ENCODE measurements around the gene CEND1. TPM values are rescaled to one million over a fixed set of nuclear protein-coding genes. Genes with fewer than 3 reads are reported as not detected.
A peak's percentile ranks its signal among the peaks of the same experiment; 100 is the strongest.

The CEND1 gene
- total and polyA plus RNA-seq, 2 of the 4 experiments (the other 2 are of a cell fraction), result 0.90 to 4.0 TPM

- BruUV-seq (replicated peaks), result no TSS peak
- Histone ChIP-seq H3K27me3 (ENCODE audit: control insufficient read depth, insufficient read depth, low read length) (peaks cover 6% of the 10 kb centered on the region; the same call in 1 of the 2 replicates), H3K9me3 (ENCODE audit: control insufficient read depth, insufficient read depth, low read length) (no peaks in the 10 kb centered on the region), H2BK20ac (ENCODE audit: low read depth, low read length) (no peak overlapping the region), H3K4me3 (ENCODE audit: insufficient read depth, low read depth, low read length) (no peak overlapping the region), H4K20me1 (ENCODE audit: insufficient read depth, low read length) (peaks cover 42% of the 10 kb centered on the region), H3K9ac (ENCODE audit: low read depth, low read length) (no peak overlapping the region), H3K4me2 (ENCODE audit: low read depth, low read length) (peak overlapping the region; percentile 90), H2BK15ac (ENCODE audit: low read depth, low read length) (no peak overlapping the region), H4K91ac (ENCODE audit: insufficient read depth, low read depth, low read length) (no peak overlapping the region), H3K23ac (ENCODE audit: low read depth, low read length) (no peak overlapping the region), H4K5ac (ENCODE audit: low read depth, low read length) (peak overlapping the region; percentile 14; the same call in 1 of the 2 replicates), H3K9me1 (ENCODE audit: insufficient read depth, low read length) (peaks cover 15% of the 10 kb centered on the region; the same call in 1 of the 2 replicates), H2AK9ac (replicated peaks; ENCODE audit: low read depth, low read length, poor library complexity) (peak overlapping the region; percentile 100), H2BK120ac (ENCODE audit: low read depth, low read length) (no peak overlapping the region), H3K36me3 (ENCODE audit: control insufficient read depth, insufficient read depth, low read length) (peaks cover 2% of the 10 kb centered on the region; the same call in 1 of the 2 replicates), H3K18ac (ENCODE audit: low read depth, low read length) (no peak overlapping the region), H3K4me1 (ENCODE audit: control insufficient read depth, insufficient read depth, low read length) (peaks cover 37% of the 10 kb centered on the region), H4K8ac (ENCODE audit: low read depth in 2 of 2, low read length in 2 of 2) (peak overlapping the region; percentile 59 to 93; a peak in 1 of 4 replicates), H3K14ac (replicated peaks; ENCODE audit: low read depth, low read length) (no peak overlapping the region), H2AFZ (replicated peaks; ENCODE audit: low read length, poor library complexity) (peak overlapping the region; percentile 89), H2BK5ac (ENCODE audit: low read depth, low read length, poor library complexity, severe bottlenecking) (peak overlapping the region; percentile 80), H3K4ac (ENCODE audit: low read depth, low read length) (peak overlapping the region; percentile 97; the same call in 1 of the 2 replicates), H3K27ac (ENCODE audit: insufficient read depth, low read length) (peak overlapping the region; percentile 22; the same call in 1 of the 2 replicates), H3K56ac (ENCODE audit: extremely low read depth, insufficient read depth, low read length) (no peak overlapping the region), H2AK5ac (ENCODE audit: low read depth, low read length) (peak overlapping the region; percentile 99), H3K79me1 (ENCODE audit: low read depth in 1 of 2, low read length in 2 of 2) (peaks cover 5 to 35% of the 10 kb centered on the region in 2 experiments)
- in situ Hi-C loops (cut with MboI; ENCODE audit: low sequenced_read_pairs) (no loop called here), intact Hi-C loops (cut with micrococcal nuclease) (no loop called here), dilution Hi-C loops (cut with HindIII; ENCODE audit: low sequenced_read_pairs, unreplicated experiment) (no loop called here)
- WGBS, 2 experiments (ENCODE audit: extremely low coverage in 2 of 2, insufficient read length in 1 of 2), result 29% methylated on average over 20 of the region's 31 CpGs; no CpG with 5 or more reads in 1 of the 2 experiments
- CTCF ChIA-PET, result no interaction called here
- POLR2A ChIA-PET (ENCODE audit: unreplicated experiment), result interaction anchor here (1.4 kb wide), 1 partner anchor 12 kb away, joined by 8 read pairs; the partner anchor contains the start of gene PNPLA2
- ATAC-seq (ENCODE audit: low read depth) (no peak), DNase-seq (peak; percentile 80)
- TF ChIP-seq MAFK (IDR thresholded peaks at IDR 0.05; ENCODE audit: low read depth, low read length), result no peak
- TF ChIP-seq SMC3 (IDR thresholded peaks at IDR 0.05; ENCODE audit: low read depth, low read length), result no peak
- no peak for TF ChIP-seq CEBPB (IDR thresholded peaks at IDR 0.05; ENCODE audit: low read depth, low read length)
- peak; percentile 68 for TF ChIP-seq FOS (IDR thresholded peaks at IDR 0.05; ENCODE audit: low read depth, low read length)
- TF ChIP-seq, protein P1, sequence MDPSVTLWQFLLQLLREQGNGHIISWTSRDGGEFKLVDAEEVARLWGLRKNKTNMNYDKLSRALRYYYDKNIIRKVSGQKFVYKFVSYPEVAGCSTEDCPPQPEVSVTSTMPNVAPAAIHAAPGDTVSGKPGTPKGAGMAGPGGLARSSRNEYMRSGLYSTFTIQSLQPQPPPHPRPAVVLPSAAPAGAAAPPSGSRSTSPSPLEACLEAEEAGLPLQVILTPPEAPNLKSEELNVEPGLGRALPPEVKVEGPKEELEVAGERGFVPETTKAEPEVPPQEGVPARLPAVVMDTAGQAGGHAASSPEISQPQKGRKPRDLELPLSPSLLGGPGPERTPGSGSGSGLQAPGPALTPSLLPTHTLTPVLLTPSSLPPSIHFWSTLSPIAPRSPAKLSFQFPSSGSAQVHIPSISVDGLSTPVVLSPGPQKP (IDR thresholded peaks at IDR 0.05; ENCODE audit: borderline replicate concordance, low read depth, low read length), result no peak
- TF ChIP-seq RCOR1 (IDR thresholded peaks at IDR 0.05; ENCODE audit: insufficient replicate concordance, low read length), result peak; percentile 62
- peak; percentile 59; the same call in 1 of the 2 replicates for TF ChIP-seq MAZ (IDR thresholded peaks at IDR 0.05; ENCODE audit: borderline replicate concordance, low read depth, low read length)
- TF ChIP-seq BHLHE40 (IDR thresholded peaks at IDR 0.05; ENCODE audit: low read depth, low read length), result no peak
- TF ChIP-seq MXI1 (IDR thresholded peaks at IDR 0.05; ENCODE audit: borderline replicate concordance, low read depth, low read length), result 0 out of 2 replicates have a peak, but pooled peaks have one; percentile 36
- TF ChIP-seq, protein P2, sequence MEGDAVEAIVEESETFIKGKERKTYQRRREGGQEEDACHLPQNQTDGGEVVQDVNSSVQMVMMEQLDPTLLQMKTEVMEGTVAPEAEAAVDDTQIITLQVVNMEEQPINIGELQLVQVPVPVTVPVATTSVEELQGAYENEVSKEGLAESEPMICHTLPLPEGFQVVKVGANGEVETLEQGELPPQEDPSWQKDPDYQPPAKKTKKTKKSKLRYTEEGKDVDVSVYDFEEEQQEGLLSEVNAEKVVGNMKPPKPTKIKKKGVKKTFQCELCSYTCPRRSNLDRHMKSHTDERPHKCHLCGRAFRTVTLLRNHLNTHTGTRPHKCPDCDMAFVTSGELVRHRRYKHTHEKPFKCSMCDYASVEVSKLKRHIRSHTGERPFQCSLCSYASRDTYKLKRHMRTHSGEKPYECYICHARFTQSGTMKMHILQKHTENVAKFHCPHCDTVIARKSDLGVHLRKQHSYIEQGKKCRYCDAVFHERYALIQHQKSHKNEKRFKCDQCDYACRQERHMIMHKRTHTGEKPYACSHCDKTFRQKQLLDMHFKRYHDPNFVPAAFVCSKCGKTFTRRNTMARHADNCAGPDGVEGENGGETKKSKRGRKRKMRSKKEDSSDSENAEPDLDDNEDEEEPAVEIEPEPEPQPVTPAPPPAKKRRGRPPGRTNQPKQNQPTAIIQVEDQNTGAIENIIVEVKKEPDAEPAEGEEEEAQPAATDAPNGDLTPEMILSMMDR (conservative IDR thresholded peaks at IDR 0.05; ENCODE audit: low read depth, low read length), result no peak
- TF ChIP-seq POLR2A (IDR thresholded peaks at IDR 0.05; ENCODE audit: low read depth, low read length), result 0 out of 2 replicates have a peak, but pooled peaks have one; percentile 26
- TF ChIP-seq NFE2L2 (IDR thresholded peaks at IDR 0.05; ENCODE audit: low read depth, low read length), result no peak
- TF ChIP-seq RFX5 (IDR thresholded peaks at IDR 0.05; ENCODE audit: low read depth, low read length), result no peak
- TF ChIP-seq RAD21 (IDR thresholded peaks at IDR 0.05; ENCODE audit: low read length), result no peak
Measured at GRCh38 chr11:831118-831864, 41.4 kb upstream of the CEND1 start.

All from IMR-90 (cell line).